ENCODE measurements around the gene CLECL1. TPM values are rescaled to one million over a fixed set of nuclear protein-coding genes. Genes with fewer than 3 reads are reported as not detected.

The CLECL1 gene
- total and polyA plus RNA-seq, 2 of the 8 experiments (the other 6 are each of a cell fraction or from before 2014, with no cell fraction given), result not detected

GRCh38 chr12:9725213-9725870, 7.6 kb downstream of the CLECL1 start:
- no peak overlapping the region for H2AK5ac ChIP-seq (ENCODE audit: low read depth, low read length)
- H3K27ac ChIP-seq (ENCODE audit: low read depth, low read length), result no peak overlapping the region
- H3K79me1 ChIP-seq (ENCODE audit: low read depth, low read length), result no peaks in the 10 kb centered on the region
- H3K23me2 ChIP-seq (ENCODE audit: low read depth, low read length), result no peaks in the 10 kb centered on the region
- H3K56ac ChIP-seq (replicated peaks; ENCODE audit: insufficient read length, low read depth, low read length), result no peak overlapping the region
- no peak overlapping the region for H3K23ac ChIP-seq (ENCODE audit: insufficient read length)
- no peak for DNase-seq (ENCODE audit: low read depth in 1 of 2, low spot score in 2 of 2)
- H2BK15ac ChIP-seq (ENCODE audit: low read length), result no peak overlapping the region
- H3K18ac ChIP-seq (ENCODE audit: extremely low read depth, low read length), result no peak overlapping the region
- H3K27me3 ChIP-seq (replicated peaks in 1 of 4; ENCODE audit: control insufficient read depth in 3 of 4, extremely low read depth in 1 of 4, insufficient read depth in 3 of 4, low read length in 3 of 4), result no peaks in the 10 kb centered on the region
- H3K4me2 ChIP-seq (ENCODE audit: insufficient read depth in 1 of 2, low read depth in 2 of 2, low read length in 2 of 2), result no peak overlapping the region
- H3K79me2 ChIP-seq (ENCODE audit: control insufficient read depth in 1 of 2, insufficient read depth in 2 of 2, low read length in 2 of 2), result no peaks in the 10 kb centered on the region
- ChIA-PET CTCF (ENCODE audit: partially characterized antibody) (interaction anchor here (0.9 to 1.1 kb wide), 2 partner anchors 17 to 18 kb away, joined by 3 to 4 read pairs; no protein-coding TSS in a partner anchor), POLR2A (ENCODE audit: partially characterized antibody) (no interaction called here)
- no peak overlapping the region for H2BK5ac ChIP-seq (ENCODE audit: low read depth, low read length)
- no peak overlapping the region for H4K5ac ChIP-seq (ENCODE audit: insufficient read length, low read depth, low read length)
- H4K20me1 ChIP-seq (replicated peaks in 1 of 2; ENCODE audit: control insufficient read depth in 1 of 2, insufficient read depth in 2 of 2, low read length in 2 of 2), result no peaks in the 10 kb centered on the region
- no peak for FAIRE-seq
- no peak overlapping the region for H3K9ac ChIP-seq (replicated peaks in 1 of 4; ENCODE audit: extremely low read depth in 1 of 4, low read depth in 3 of 4, low read length in 3 of 4)
- H3K4me3 ChIP-seq (ENCODE audit: extremely low read depth in 1 of 4, insufficient read depth in 2 of 4, low read depth in 3 of 4, low read length in 4 of 4), result no peak overlapping the region
- H2BK120ac ChIP-seq (replicated peaks; ENCODE audit: low read depth, low read length), result no peak overlapping the region
- 0 out of 2 replicates have a peak overlapping the region, but pooled peaks have one; percentile 4 for H2AFZ ChIP-seq (ENCODE audit: low read length)
- H3K9me3 ChIP-seq (ENCODE audit: insufficient read depth in 2 of 2, low read depth in 1 of 2, low read length in 1 of 2), result no peaks in the 10 kb centered on the region
- H3K4ac ChIP-seq (replicated peaks; ENCODE audit: insufficient read length, low read depth, low read length), result no peak overlapping the region
- H3K36me3 ChIP-seq (ENCODE audit: control insufficient read depth in 2 of 4, insufficient read depth in 4 of 4, low read length in 3 of 4), result no peaks in the 10 kb centered on the region
- 85% methylated on average over 2 of the region's 2 CpGs; no CpG with 5 or more reads in 1 of the 2 experiments for WGBS, 2 experiments (ENCODE audit: extremely low coverage in 1 of 2, insufficient coverage in 1 of 2, insufficient read length in 1 of 2, insufficient replicate concordance in 2 of 2, low coverage in 1 of 2, low lambda C conversion rate in 2 of 2, missing lambda C conversion rate in 1 of 2)
- no peak overlapping the region for H4K91ac ChIP-seq (replicated peaks; ENCODE audit: insufficient read length, low read length)
- no peaks in the 10 kb centered on the region for H3K4me1 ChIP-seq (replicated peaks in 1 of 4; ENCODE audit: control insufficient read depth in 3 of 4, insufficient read depth in 4 of 4, low read length in 3 of 4)
- H2BK12ac ChIP-seq (ENCODE audit: low read depth, low read length), result no peak overlapping the region
- no peak overlapping the region for H2BK20ac ChIP-seq (ENCODE audit: low read length)
- H4K8ac ChIP-seq (ENCODE audit: extremely low read depth, insufficient read depth, low read length), result no peak overlapping the region
- no peak overlapping the region for H3K14ac ChIP-seq (ENCODE audit: insufficient read length)
- TF ChIP-seq SP1 (IDR thresholded peaks at IDR 0.05; ENCODE audit: low read depth, low read length), result no peak
- no peak for TF ChIP-seq NANOG (IDR thresholded peaks at IDR 0.05; ENCODE audit: insufficient read depth, low read depth, low read length, poor library complexity, severe bottlenecking)
- TF ChIP-seq RXRA (IDR thresholded peaks at IDR 0.05; ENCODE audit: insufficient read depth, low read depth, low read length), result no peak
- no peak for TF ChIP-seq EZH2 (IDR thresholded peaks at IDR 0.05; ENCODE audit: low read depth, low read length, severe bottlenecking)
